Gastroesophageal sphincter (tissue), 4 donors: ENCODE measurements around the gene DDX55. TPM values are rescaled to one million over a fixed set of nuclear protein-coding genes. Genes with fewer than 3 reads are reported as not detected.

ENCODE experiments used
- ATAC-seq: fragments of 150-250 bp; one replicate; pipeline ENCODE4 v1.9.1; 2016; ENCODE audit warnings: mild to moderate bottlenecking, moderate library complexity
- H3K27ac ChIP-seq, 4 donors: fragments of 200-600 bp; sonication (generic) in 3 of 4; 1 replicate in 3 of 4; 2 replicates in 1 of 4; pipeline ENCODE4 v1.5.1; 2016 to 2019
- H3K27me3 ChIP-seq: fragments of 200-600 bp; sonication (generic); one replicate; pipeline ENCODE4 v1.5.1; 2019
- H3K36me3 ChIP-seq, 2 donors: fragments of 200-600 bp; sonication (generic); one replicate each; pipeline ENCODE4 v1.5.1; 2019; ENCODE audit warnings: control low read depth in 1 of 2
- H3K4me1 ChIP-seq, 3 donors: fragments of 200-600 bp; sonication (generic); 1 replicate in 2 of 3; 2 replicates in 1 of 3; pipeline ENCODE4 v1.5.1; 2016 to 2019; ENCODE audit warnings: control low read depth in 2 of 3
- H3K4me3 ChIP-seq, 2 donors: fragments of 200-600 bp; sonication (generic); one replicate each; pipeline ENCODE4 v1.5.1; 2019; ENCODE audit warnings: mild to moderate bottlenecking in 1 of 2, moderate library complexity in 1 of 2
- H3K9me3 ChIP-seq, 3 donors: fragments of 200-600 bp; sonication (generic); one replicate each; pipeline ENCODE4 v1.5.1; 2017 to 2019; ENCODE audit warnings: control low read depth in 2 of 3
- EP300 ChIP-seq: sonication (generic); formaldehyde crosslinking; IDR thresholded peaks from one replicate; pipeline ENCODE4 v1.6.1; 2017; ENCODE audit warnings: antibody characterized with exemption, mild to moderate bottlenecking
- POLR2A ChIP-seq, 2 donors: fragments of 450-650 bp; IDR thresholded peaks; one replicate each; pipeline ENCODE4 v1.6.1; 2017; ENCODE audit warnings: antibody characterized with exemption in 2 of 2, mild to moderate bottlenecking in 2 of 2, moderate library complexity in 1 of 2
- POLR2AphosphoS5 ChIP-seq: sonication (generic); formaldehyde crosslinking; IDR thresholded peaks from one replicate; pipeline ENCODE4 v1.6.1; 2017; ENCODE audit warnings: antibody characterized with exemption
- WGBS, 2 donors: methylation state at CpG; one replicate each; pipeline ENCODE4 v1.1.5; 2018; ENCODE audit warnings: low coverage in 1 of 2; 5-methylcytosine and 5-hydroxymethylcytosine counted together
- total RNA-seq, 4 donors: library from RNA; depleted of rRNA; stranded (reverse); fragments of >200 nt; gene quantifications; one replicate each; pipeline ENCODE4 v1.1.0, GENCODE V29; 2016
- TF ChIP-seq, protein P1 (sequence below), 4 experiments: fragments of 200-600 bp in 2 of 4; fragments of 450-650 bp in 2 of 4; sonication (generic) in 1 of 4; IDR thresholded peaks; one replicate each; pipeline ENCODE4 v1.5.1; 2017 to 2019; ENCODE audit warnings: antibody characterized with exemption in 4 of 4, mild to moderate bottlenecking in 2 of 4, moderate library complexity in 2 of 4

Gene DDX55
- total RNA-seq, 4 donors from 2014 or later: 15.3 to 22.6 (median 18.0) TPM

DNA sequence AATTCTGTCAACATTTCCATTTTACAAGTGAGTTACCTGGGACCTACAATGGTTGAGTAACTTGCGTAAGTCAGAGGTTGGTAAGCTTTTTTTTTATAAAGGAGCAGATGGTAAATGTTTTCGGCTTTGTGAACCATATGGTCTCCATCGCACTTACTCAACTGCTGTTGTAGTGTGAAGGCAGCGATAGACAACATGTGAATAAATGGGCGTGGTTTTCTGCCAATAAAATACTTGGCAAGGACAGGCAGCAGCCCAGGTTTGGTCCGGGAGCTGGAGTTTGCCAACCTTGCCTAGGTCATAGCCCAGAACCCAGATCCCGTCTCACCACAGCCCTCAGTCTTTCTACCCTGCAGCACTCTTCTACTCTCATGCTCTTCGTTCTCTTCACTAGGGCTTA, 6.3 kb downstream of the DDX55 start:
- H3K9me3 ChIP-seq: no peaks in the 10 kb centered on the region
- no peaks in the 10 kb centered on the region for H3K27me3 ChIP-seq
- H3K27ac ChIP-seq: no peak overlapping the region
- no peak for ATAC-seq
- peaks cover 0 to 84% of the 10 kb centered on the region in 2 donors for H3K36me3 ChIP-seq
- peaks cover 0 to 13% (median 0%) of the 10 kb centered on the region in 3 donors for H3K4me1 ChIP-seq
- H3K4me3 ChIP-seq: no peak overlapping the region
- WGBS, 2 donors: 79 to 92% methylated on average over 2 to 8 of the region's 8 CpGs
- TF ChIP-seq POLR2A (IDR thresholded peaks at IDR 0.05) (no peak), POLR2AphosphoS5 (no peak), EP300 (no peak)
- TF ChIP-seq, protein P1, sequence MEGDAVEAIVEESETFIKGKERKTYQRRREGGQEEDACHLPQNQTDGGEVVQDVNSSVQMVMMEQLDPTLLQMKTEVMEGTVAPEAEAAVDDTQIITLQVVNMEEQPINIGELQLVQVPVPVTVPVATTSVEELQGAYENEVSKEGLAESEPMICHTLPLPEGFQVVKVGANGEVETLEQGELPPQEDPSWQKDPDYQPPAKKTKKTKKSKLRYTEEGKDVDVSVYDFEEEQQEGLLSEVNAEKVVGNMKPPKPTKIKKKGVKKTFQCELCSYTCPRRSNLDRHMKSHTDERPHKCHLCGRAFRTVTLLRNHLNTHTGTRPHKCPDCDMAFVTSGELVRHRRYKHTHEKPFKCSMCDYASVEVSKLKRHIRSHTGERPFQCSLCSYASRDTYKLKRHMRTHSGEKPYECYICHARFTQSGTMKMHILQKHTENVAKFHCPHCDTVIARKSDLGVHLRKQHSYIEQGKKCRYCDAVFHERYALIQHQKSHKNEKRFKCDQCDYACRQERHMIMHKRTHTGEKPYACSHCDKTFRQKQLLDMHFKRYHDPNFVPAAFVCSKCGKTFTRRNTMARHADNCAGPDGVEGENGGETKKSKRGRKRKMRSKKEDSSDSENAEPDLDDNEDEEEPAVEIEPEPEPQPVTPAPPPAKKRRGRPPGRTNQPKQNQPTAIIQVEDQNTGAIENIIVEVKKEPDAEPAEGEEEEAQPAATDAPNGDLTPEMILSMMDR (IDR thresholded peaks at IDR 0.05): no peak

GRCh38 chr12:123614110-123614509, 12.2 kb downstream of the DDX55 start:
- H3K36me3 ChIP-seq: peaks cover 0 to 100% of the 10 kb centered on the region in 2 donors
- WGBS, 2 donors: 100% methylated on average over 2 of the region's 2 CpGs

GRCh38 chr12:123614531-123614930, 12.6 kb downstream of the DDX55 start:
- peaks cover 0 to 100% of the 10 kb centered on the region in 2 donors for H3K36me3 ChIP-seq
- H3K27me3 ChIP-seq: no peaks in the 10 kb centered on the region
- H3K27ac ChIP-seq: no peak overlapping the region
- no peak for ATAC-seq
- H3K9me3 ChIP-seq: no peaks in the 10 kb centered on the region
- H3K4me3 ChIP-seq: no peak overlapping the region
- 67 to 73% methylated on average over 4 of the region's 4 CpGs for WGBS, 2 donors
- peaks cover 0 to 6% (median 0%) of the 10 kb centered on the region in 3 donors for H3K4me1 ChIP-seq
- TF ChIP-seq, protein P1 (IDR thresholded peaks at IDR 0.05): no peak
- TF ChIP-seq POLR2AphosphoS5: no peak
- TF ChIP-seq POLR2A (IDR thresholded peaks at IDR 0.05): no peak
- no peak for TF ChIP-seq EP300

More at GRCh38 chr12:123614110-123614509, 12.2 kb downstream of the DDX55 start:
- TF ChIP-seq, protein P1 (IDR thresholded peaks at IDR 0.05): no peak
- TF ChIP-seq POLR2AphosphoS5: no peak
- TF ChIP-seq POLR2A (IDR thresholded peaks at IDR 0.05): no peak
- no peak for TF ChIP-seq EP300
- peaks cover 0 to 6% (median 0%) of the 10 kb centered on the region in 3 donors for H3K4me1 ChIP-seq
- no peaks in the 10 kb centered on the region for H3K27me3 ChIP-seq
- no peak overlapping the region for H3K27ac ChIP-seq
- H3K9me3 ChIP-seq: no peaks in the 10 kb centered on the region
- H3K4me3 ChIP-seq: no peak overlapping the region
- ATAC-seq: no peak

GRCh38 chr12:123617144-123617543, 15.2 kb downstream of the DDX55 start:
- Histone ChIP-seq H3K27ac (no peak overlapping the region), H3K36me3 (peaks cover 0 to 100% of the 10 kb centered on the region in 2 donors), H3K4me1 (peaks cover 0 to 6% (median 0%) of the 10 kb centered on the region in 3 donors), H3K27me3 (no peaks in the 10 kb centered on the region), H3K9me3 (no peaks in the 10 kb centered on the region), H3K4me3 (no peak overlapping the region)
- no peak for ATAC-seq
- 81 to 84% methylated on average over 3 of the region's 3 CpGs for WGBS, 2 donors
- TF ChIP-seq POLR2A (IDR thresholded peaks at IDR 0.05) (no peak), POLR2AphosphoS5 (no peak), EP300 (no peak)
- TF ChIP-seq, protein P1 (IDR thresholded peaks at IDR 0.05): no peak

DNA sequence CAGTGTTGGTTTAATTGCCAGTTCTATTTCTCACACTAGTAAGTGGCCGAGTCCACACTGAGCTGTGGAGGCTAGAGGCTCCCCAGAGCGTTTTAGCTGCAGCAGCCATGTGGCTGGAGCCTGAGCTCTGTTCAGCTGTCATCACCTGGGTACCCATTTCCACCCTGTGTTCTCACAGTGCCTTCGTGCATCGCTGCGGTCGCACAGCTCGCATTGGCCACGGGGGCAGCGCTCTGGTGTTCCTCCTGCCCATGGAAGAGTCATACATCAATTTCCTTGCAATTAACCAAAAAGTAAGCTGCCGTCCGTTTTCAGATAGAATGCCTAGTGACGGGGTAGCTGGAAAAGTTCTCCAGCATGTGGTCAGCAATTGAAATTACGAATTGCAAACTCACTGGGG, 15.7 kb downstream of the DDX55 start:
- Histone ChIP-seq H3K27ac (no peak overlapping the region), H3K9me3 (no peaks in the 10 kb centered on the region), H3K36me3 (peaks cover 0 to 100% of the 10 kb centered on the region in 2 donors), H3K4me3 (no peak overlapping the region), H3K4me1 (peaks cover 0 to 6% (median 0%) of the 10 kb centered on the region in 3 donors), H3K27me3 (no peaks in the 10 kb centered on the region)
- 84 to 100% methylated on average over 2 to 7 of the region's 13 CpGs for WGBS, 2 donors
- no peak for TF ChIP-seq POLR2AphosphoS5
- TF ChIP-seq, protein P1 (IDR thresholded peaks at IDR 0.05): no peak
- TF ChIP-seq EP300: no peak
- no peak for TF ChIP-seq POLR2A (IDR thresholded peaks at IDR 0.05)
- no peak for ATAC-seq
